GM23338 (cell line): ENCODE data around the gene FTO. TPM values are rescaled to one million over a fixed set of nuclear protein-coding genes. Genes with fewer than 3 reads are reported as not detected.

Source experiments
- ATAC-seq: fragments of 200-7000 bp; cut with Tn5 transposase; 3 replicates; pipeline ENCODE4 v1.9.1; 2020
- DNase-seq: peaks from one replicate; pipeline ENCODE4 v3.0.0-alpha.2; 2015; ENCODE audit warnings: low spot score
- H2AFZ ChIP-seq: fragments of 200-600 bp; sonication (generic); 2 replicates; pipeline ENCODE4 v1.8.0; 2016; ENCODE audit warnings: antibody characterized with exemption, mild to moderate bottlenecking, moderate library complexity
- H3F3A ChIP-seq: fragments of 200-600 bp; sonication (generic); replicated peaks from 2 replicates; pipeline ENCODE4 v1.8.0; 2017; ENCODE audit warnings: antibody characterized with exemption, mixed run types, low read depth
- H3K27ac ChIP-seq: fragments of 200-600 bp; sonication (generic); 2 replicates; pipeline ENCODE4 v1.6.1; 2016; ENCODE audit warnings: low read depth
- H3K27me3 ChIP-seq: fragments of 200-600 bp; sonication (generic); 2 replicates; pipeline ENCODE4 v1.8.0; 2016; ENCODE audit warnings: mild to moderate bottlenecking, mixed run types, moderate library complexity; ENCODE audit not compliant: insufficient read depth
- H3K36me3 ChIP-seq: fragments of 200-600 bp; sonication (generic); 2 replicates; pipeline ENCODE4 v1.8.0; 2016; ENCODE audit warnings: mild to moderate bottlenecking; ENCODE audit not compliant: insufficient read depth
- H3K4me1 ChIP-seq: fragments of 200-600 bp; sonication (generic); 2 replicates; pipeline ENCODE4 v1.8.0; 2016; ENCODE audit warnings: mild to moderate bottlenecking, moderate library complexity; ENCODE audit not compliant: insufficient read depth
- H3K4me2 ChIP-seq: fragments of 200-600 bp; sonication (generic); 2 replicates; pipeline ENCODE4 v1.7.1; 2017; ENCODE audit warnings: mixed run types
- H3K4me3 ChIP-seq: fragments of 200-600 bp; sonication (generic); 2 replicates; pipeline ENCODE4 v1.6.1; 2016; ENCODE audit warnings: mixed run types
- H3K79me2 ChIP-seq: fragments of 200-600 bp; sonication (generic); replicated peaks from 2 replicates; pipeline ENCODE4 v1.8.0; 2017; ENCODE audit warnings: mild to moderate bottlenecking; ENCODE audit not compliant: insufficient read depth
- H3K9me2 ChIP-seq: fragments of 200-600 bp; sonication (generic); 2 replicates; pipeline ENCODE4 v1.8.0; 2017; ENCODE audit not compliant: insufficient read depth
- H4K20me1 ChIP-seq: fragments of 200-600 bp; sonication (generic); replicated peaks from 2 replicates; pipeline ENCODE4 v1.8.0; 2017; ENCODE audit warnings: mild to moderate bottlenecking; ENCODE audit not compliant: insufficient read depth
- H3K27ac Mint-ChIP-seq: 2 replicates; pipeline ENCODE4 v1.8.0; 2020; ENCODE audit warnings: inconsistent platforms, mild to moderate bottlenecking, moderate library complexity, mixed read lengths
- H3K27me3 Mint-ChIP-seq: 3 replicates; pipeline ENCODE4 v1.8.0; 2022; ENCODE audit warnings: low read depth, mild to moderate bottlenecking, moderate library complexity, mixed read lengths, inconsistent platforms; ENCODE audit not compliant: insufficient read depth, poor library complexity
- H3K36me3 Mint-ChIP-seq: 3 replicates; pipeline ENCODE4 v1.8.0; 2021; ENCODE audit warnings: low read depth, mild to moderate bottlenecking, inconsistent platforms, moderate library complexity, mixed read lengths
- H3K4me1 Mint-ChIP-seq: 3 replicates; pipeline ENCODE4 v1.8.0; 2020; ENCODE audit warnings: mild to moderate bottlenecking, inconsistent platforms, mixed read lengths
- H3K4me3 Mint-ChIP-seq: 3 replicates; pipeline ENCODE4 v1.8.0; 2021; ENCODE audit warnings: moderate library complexity, mild to moderate bottlenecking, inconsistent platforms, mixed read lengths
- H3K9me3 Mint-ChIP-seq: 3 replicates; pipeline ENCODE4 v1.8.0; 2020; ENCODE audit warnings: moderate library complexity, mild to moderate bottlenecking, inconsistent platforms, mixed read lengths
- CREB1 ChIP-seq: fragments of 250-450 bp; sonication (Bioruptor Pico); IDR thresholded peaks from 2 replicates; pipeline ENCODE4 v1.5.0; 2020; ENCODE audit warnings: low read depth, mild to moderate bottlenecking, moderate library complexity
- EZH2 ChIP-seq: fragments of 200-600 bp; sonication (generic); IDR thresholded peaks from one replicate; pipeline ENCODE4 v1.8.0; 2017; ENCODE audit warnings: antibody characterized with exemption, mild to moderate bottlenecking, low read depth; ENCODE audit not compliant: unreplicated experiment
- EZH2phosphoT487 ChIP-seq: fragments of 200-600 bp; sonication (generic); IDR thresholded peaks from one replicate; pipeline ENCODE4 v1.8.1; 2018; ENCODE audit warnings: antibody characterized with exemption; ENCODE audit not compliant: unreplicated experiment
- JUNB ChIP-seq: IDR thresholded peaks from one replicate; pipeline ENCODE4 v1.6.1; 2016; ENCODE audit warnings: antibody characterized with exemption; ENCODE audit not compliant: unreplicated experiment
- NANOG ChIP-seq: IDR thresholded peaks from 2 replicates; pipeline ENCODE4 v1.6.1; 2016; ENCODE audit warnings: antibody characterized with exemption, borderline replicate concordance
- POLR2AphosphoS5 ChIP-seq: IDR thresholded peaks from 2 replicates; pipeline ENCODE4 v1.6.1; 2016; ENCODE audit warnings: antibody characterized with exemption, low read depth
- STAT1 ChIP-seq: IDR thresholded peaks from one replicate; pipeline ENCODE4 v1.6.1; 2016; ENCODE audit warnings: antibody characterized with exemption; ENCODE audit not compliant: unreplicated experiment
- ZNF114 ChIP-seq: fragments of 250-450 bp; sonication (Bioruptor Pico); IDR thresholded peaks from 2 replicates; pipeline ENCODE4 v1.5.0; 2020; ENCODE audit warnings: mild to moderate bottlenecking, moderate library complexity
- ZNF331 ChIP-seq: fragments of 250-450 bp; sonication (Bioruptor Pico); IDR thresholded peaks from 2 replicates; pipeline ENCODE4 v1.5.0; 2020; ENCODE audit warnings: low read depth, mild to moderate bottlenecking, moderate library complexity
- polyA plus RNA-seq: library from polyadenylated mRNA; unstranded; fragments of >200 nt; fragmentation: Nextera tagmentation; extraction: Ambion mirVana; gene quantifications from 2 replicates; pipeline ENCODE4 v1.2.1, GENCODE V29; 2016
- total RNA-seq: library from RNA; depleted of rRNA; stranded (reverse); fragments of >200 nt; shearing (Covaris generic); gene quantifications from 2 replicates; pipeline ENCODE4 v1.2.3, GENCODE V29; 2014
- TF ChIP-seq, protein P1 (sequence below): IDR thresholded peaks from 2 replicates; pipeline ENCODE4 v1.6.1; 2016; ENCODE audit warnings: antibody characterized with exemption
- TF ChIP-seq, protein P2 (sequence below): fragments of 250-450 bp; sonication (Bioruptor Pico); IDR thresholded peaks from 2 replicates; pipeline ENCODE4 v1.5.0; 2020; ENCODE audit warnings: mild to moderate bottlenecking, moderate library complexity
- TF ChIP-seq, protein P3 (sequence below), 2 experiments: fragments of 200-600 bp in 1 of 2; sonication (generic) in 1 of 2; conservative IDR thresholded peaks; 2 replicates each; pipeline versions ENCODE4 v1.5.1 to v1.6.1; 2016 to 2017; ENCODE audit warnings: antibody characterized with exemption in 2 of 2, low read depth in 2 of 2, mild to moderate bottlenecking in 2 of 2, moderate library complexity in 1 of 2
- TF ChIP-seq, protein P4 (sequence below): IDR thresholded peaks from one replicate; pipeline ENCODE4 v1.6.1; 2018; ENCODE audit warnings: antibody characterized with exemption; ENCODE audit not compliant: unreplicated experiment

The FTO gene
- total and polyA plus RNA-seq, 2 experiments from 2014 or later = 17.7 to 69.6 TPM

DNA sequence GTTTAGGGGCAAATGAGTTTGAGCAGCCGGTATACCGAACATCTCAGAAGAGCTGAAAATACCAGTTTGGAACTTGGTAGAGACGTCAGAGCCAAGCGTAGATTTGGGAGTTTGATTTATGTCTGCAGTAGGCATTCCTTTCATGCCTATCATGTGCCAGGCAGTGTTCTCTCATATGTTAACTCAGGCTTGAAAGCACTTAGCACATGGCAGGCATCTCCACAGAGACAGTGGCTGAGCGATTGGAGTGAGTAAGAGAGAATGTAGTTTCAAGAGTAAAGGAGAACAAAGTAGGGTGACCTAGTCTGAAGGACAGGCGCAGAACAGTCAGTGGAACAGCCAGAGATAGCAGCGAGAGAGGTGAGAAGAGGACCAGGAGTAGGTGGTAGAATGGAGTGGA is 207.0 kb downstream of the FTO start:
- Histone ChIP-seq H3K4me1 (peaks cover 39% of the 10 kb centered on the region), H3F3A (no peaks in the 10 kb centered on the region), H3K4me2 (no peak overlapping the region), H3K27me3 (no peaks in the 10 kb centered on the region), H3K79me2 (no peaks in the 10 kb centered on the region), H3K27ac (no peak overlapping the region), H4K20me1 (no peaks in the 10 kb centered on the region), H2AFZ (no peak overlapping the region), H3K36me3 (no peaks in the 10 kb centered on the region), H3K9me2 (no peaks in the 10 kb centered on the region), H3K4me3 (no peak overlapping the region)
- H3K4me3 Mint-ChIP-seq = no peak overlapping the region
- DNase-seq (no peak), ATAC-seq (no peak)
- H3K27me3 Mint-ChIP-seq = no peaks in the 10 kb centered on the region
- no peak overlapping the region for H3K27ac Mint-ChIP-seq
- no peaks in the 10 kb centered on the region for H3K9me3 Mint-ChIP-seq
- H3K4me1 Mint-ChIP-seq = peaks cover 23% of the 10 kb centered on the region; the same call in 2 of the 3 replicates
- TF ChIP-seq STAT1 (no peak), ZNF114 (CRISPR knock-in tag) (no peak), EZH2 (no peak), POLR2AphosphoS5 (no peak), JUNB (no peak), ZNF331 (CRISPR knock-in tag) (no peak), NANOG (no peak), EZH2phosphoT487 (no peak), CREB1 (no peak)
- TF ChIP-seq, protein P1, sequence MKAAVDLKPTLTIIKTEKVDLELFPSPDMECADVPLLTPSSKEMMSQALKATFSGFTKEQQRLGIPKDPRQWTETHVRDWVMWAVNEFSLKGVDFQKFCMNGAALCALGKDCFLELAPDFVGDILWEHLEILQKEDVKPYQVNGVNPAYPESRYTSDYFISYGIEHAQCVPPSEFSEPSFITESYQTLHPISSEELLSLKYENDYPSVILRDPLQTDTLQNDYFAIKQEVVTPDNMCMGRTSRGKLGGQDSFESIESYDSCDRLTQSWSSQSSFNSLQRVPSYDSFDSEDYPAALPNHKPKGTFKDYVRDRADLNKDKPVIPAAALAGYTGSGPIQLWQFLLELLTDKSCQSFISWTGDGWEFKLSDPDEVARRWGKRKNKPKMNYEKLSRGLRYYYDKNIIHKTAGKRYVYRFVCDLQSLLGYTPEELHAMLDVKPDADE = no peak
- TF ChIP-seq, protein P2, sequence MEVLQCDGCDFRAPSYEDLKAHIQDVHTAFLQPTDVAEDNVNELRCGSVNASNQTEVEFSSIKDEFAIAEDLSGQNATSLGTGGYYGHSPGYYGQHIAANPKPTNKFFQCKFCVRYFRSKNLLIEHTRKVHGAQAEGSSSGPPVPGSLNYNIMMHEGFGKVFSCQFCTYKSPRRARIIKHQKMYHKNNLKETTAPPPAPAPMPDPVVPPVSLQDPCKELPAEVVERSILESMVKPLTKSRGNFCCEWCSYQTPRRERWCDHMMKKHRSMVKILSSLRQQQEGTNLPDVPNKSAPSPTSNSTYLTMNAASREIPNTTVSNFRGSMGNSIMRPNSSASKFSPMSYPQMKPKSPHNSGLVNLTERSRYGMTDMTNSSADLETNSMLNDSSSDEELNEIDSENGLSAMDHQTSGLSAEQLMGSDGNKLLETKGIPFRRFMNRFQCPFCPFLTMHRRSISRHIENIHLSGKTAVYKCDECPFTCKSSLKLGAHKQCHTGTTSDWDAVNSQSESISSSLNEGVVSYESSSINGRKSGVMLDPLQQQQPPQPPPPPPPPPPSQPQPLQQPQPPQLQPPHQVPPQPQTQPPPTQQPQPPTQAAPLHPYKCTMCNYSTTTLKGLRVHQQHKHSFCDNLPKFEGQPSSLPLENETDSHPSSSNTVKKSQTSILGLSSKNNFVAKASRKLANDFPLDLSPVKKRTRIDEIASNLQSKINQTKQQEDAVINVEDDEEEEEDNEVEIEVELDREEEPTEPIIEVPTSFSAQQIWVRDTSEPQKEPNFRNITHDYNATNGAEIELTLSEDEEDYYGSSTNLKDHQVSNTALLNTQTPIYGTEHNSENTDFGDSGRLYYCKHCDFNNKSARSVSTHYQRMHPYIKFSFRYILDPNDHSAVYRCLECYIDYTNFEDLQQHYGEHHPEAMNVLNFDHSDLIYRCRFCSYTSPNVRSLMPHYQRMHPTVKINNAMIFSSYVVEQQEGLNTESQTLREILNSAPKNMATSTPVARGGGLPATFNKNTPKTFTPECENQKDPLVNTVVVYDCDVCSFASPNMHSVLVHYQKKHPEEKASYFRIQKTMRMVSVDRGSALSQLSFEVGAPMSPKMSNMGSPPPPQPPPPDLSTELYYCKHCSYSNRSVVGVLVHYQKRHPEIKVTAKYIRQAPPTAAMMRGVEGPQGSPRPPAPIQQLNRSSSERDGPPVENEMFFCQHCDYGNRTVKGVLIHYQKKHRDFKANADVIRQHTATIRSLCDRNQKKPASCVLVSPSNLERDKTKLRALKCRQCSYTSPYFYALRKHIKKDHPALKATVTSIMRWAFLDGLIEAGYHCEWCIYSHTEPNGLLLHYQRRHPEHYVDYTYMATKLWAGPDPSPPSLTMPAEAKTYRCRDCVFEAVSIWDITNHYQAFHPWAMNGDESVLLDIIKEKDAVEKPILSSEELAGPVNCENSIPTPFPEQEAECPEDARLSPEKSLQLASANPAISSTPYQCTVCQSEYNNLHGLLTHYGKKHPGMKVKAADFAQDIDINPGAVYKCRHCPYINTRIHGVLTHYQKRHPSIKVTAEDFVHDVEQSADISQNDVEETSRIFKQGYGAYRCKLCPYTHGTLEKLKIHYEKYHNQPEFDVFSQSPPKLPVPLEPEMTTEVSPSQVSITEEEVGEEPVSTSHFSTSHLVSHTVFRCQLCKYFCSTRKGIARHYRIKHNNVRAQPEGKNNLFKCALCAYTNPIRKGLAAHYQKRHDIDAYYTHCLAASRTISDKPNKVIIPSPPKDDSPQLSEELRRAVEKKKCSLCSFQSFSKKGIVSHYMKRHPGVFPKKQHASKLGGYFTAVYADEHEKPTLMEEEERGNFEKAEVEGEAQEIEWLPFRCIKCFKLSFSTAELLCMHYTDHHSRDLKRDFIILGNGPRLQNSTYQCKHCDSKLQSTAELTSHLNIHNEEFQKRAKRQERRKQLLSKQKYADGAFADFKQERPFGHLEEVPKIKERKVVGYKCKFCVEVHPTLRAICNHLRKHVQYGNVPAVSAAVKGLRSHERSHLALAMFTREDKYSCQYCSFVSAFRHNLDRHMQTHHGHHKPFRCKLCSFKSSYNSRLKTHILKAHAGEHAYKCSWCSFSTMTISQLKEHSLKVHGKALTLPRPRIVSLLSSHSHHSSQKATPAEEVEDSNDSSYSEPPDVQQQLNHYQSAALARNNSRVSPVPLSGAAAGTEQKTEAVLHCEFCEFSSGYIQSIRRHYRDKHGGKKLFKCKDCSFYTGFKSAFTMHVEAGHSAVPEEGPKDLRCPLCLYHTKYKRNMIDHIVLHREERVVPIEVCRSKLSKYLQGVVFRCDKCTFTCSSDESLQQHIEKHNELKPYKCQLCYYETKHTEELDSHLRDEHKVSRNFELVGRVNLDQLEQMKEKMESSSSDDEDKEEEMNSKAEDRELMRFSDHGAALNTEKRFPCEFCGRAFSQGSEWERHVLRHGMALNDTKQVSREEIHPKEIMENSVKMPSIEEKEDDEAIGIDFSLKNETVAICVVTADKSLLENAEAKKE (CRISPR knock-in tag) = no peak
- TF ChIP-seq, protein P3, sequence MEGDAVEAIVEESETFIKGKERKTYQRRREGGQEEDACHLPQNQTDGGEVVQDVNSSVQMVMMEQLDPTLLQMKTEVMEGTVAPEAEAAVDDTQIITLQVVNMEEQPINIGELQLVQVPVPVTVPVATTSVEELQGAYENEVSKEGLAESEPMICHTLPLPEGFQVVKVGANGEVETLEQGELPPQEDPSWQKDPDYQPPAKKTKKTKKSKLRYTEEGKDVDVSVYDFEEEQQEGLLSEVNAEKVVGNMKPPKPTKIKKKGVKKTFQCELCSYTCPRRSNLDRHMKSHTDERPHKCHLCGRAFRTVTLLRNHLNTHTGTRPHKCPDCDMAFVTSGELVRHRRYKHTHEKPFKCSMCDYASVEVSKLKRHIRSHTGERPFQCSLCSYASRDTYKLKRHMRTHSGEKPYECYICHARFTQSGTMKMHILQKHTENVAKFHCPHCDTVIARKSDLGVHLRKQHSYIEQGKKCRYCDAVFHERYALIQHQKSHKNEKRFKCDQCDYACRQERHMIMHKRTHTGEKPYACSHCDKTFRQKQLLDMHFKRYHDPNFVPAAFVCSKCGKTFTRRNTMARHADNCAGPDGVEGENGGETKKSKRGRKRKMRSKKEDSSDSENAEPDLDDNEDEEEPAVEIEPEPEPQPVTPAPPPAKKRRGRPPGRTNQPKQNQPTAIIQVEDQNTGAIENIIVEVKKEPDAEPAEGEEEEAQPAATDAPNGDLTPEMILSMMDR (conservative IDR thresholded peaks at IDR 0.05; ENCODE audit: low read depth in 2 of 2) = no peak
- TF ChIP-seq, protein P4, sequence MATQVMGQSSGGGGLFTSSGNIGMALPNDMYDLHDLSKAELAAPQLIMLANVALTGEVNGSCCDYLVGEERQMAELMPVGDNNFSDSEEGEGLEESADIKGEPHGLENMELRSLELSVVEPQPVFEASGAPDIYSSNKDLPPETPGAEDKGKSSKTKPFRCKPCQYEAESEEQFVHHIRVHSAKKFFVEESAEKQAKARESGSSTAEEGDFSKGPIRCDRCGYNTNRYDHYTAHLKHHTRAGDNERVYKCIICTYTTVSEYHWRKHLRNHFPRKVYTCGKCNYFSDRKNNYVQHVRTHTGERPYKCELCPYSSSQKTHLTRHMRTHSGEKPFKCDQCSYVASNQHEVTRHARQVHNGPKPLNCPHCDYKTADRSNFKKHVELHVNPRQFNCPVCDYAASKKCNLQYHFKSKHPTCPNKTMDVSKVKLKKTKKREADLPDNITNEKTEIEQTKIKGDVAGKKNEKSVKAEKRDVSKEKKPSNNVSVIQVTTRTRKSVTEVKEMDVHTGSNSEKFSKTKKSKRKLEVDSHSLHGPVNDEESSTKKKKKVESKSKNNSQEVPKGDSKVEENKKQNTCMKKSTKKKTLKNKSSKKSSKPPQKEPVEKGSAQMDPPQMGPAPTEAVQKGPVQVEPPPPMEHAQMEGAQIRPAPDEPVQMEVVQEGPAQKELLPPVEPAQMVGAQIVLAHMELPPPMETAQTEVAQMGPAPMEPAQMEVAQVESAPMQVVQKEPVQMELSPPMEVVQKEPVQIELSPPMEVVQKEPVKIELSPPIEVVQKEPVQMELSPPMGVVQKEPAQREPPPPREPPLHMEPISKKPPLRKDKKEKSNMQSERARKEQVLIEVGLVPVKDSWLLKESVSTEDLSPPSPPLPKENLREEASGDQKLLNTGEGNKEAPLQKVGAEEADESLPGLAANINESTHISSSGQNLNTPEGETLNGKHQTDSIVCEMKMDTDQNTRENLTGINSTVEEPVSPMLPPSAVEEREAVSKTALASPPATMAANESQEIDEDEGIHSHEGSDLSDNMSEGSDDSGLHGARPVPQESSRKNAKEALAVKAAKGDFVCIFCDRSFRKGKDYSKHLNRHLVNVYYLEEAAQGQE = no peak
- H3K36me3 Mint-ChIP-seq = no peaks in the 10 kb centered on the region
